Anterior cingulate cortex (tissue), 58 donors: Measurements from ENCODE around the gene DIRAS2.
A peak's percentile ranks its signal among the peaks of the same experiment; 100 is the strongest.

Experiments used
- DNase-seq, 58 donors: peaks; one replicate each; lab custom pipeline; 2025; lab: John Stamatoyannopoulos, UW

The DIRAS2 gene

DNA sequence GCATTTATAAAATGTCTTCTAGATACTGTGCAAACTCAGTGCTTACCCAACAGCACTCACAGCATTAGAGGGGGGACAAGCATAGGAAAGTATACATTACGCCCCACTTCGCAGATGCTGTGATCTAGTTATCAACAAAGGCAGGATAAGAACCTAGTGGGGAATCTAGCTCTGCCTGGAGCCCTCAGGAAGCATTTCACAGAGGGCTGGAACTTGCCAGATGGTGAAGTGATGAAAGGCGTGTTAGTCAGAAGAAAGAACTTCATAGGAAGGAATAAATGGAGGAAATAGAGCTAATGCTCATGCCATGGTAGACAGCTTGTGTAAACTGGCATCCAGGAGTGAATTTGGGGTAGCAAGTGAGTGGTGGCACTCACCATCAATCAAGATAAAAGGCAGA is 25.8 kb downstream of the DIRAS2 start:
- DNase-seq: peak in 5 of 58 donors; percentile 4 to 18 (median 10)

DNA sequence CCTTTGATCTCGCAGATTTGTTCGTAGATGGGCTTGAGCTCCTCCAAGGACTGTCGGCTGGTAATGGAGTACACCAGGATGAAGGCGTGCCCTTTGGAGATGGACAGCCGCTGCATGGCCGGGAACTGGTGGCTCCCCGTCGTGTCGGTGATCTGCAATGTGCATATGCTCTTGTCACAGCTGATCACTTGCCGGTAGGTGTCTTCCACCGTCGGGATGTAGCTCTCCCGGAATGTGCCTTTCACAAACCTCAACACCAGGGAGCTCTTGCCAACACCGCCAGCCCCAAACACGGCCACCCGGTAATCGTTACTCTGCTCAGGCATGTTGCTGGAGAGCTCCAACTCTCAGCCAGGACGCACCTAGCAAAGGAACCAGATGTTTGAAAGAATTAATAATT is 29.1 kb downstream of the DIRAS2 start:
- no peak for DNase-seq

GRCh38 chr9:90612957-90613356 is 29.7 kb downstream of the DIRAS2 start:
- DNase-seq: peak in 5 of 58 donors; percentile 4 to 19 (median 10)

DNA sequence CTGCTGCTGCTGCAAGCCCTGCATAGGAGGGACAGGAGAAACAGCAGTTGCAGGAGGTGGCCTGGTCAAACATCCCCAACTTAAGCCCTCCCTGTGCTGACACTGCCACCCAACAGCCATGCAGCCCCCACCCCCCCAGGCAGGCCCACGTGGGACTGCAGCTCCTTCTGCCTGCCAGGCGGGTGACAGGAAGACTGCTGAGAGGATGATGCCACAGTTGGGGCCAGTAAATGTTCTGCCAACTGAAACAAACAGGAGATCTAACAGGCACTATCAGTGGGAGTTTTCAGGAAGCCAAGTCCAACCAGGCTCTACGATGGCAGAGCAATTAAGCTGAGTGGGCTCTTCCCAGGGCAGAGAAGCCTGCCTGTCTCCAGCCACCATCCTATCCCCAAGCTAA is 31.1 kb downstream of the DIRAS2 start:
- peak in 18 of 58 donors; percentile 9 to 68 (median 24) for DNase-seq

GRCh38 chr9:90611121-90611520 is 31.5 kb downstream of the DIRAS2 start:
- DNase-seq: peak in 5 of 58 donors; percentile 27 to 60 (median 55)

GRCh38 chr9:90607701-90608516 is 34.7 kb downstream of the DIRAS2 start:
- DNase-seq: no peak

GRCh38 chr9:90600029-90600428 is 42.6 kb downstream of the DIRAS2 start:
- no peak for DNase-seq

- DNase-seq: no peak
Observed at GRCh38 chr9:90598191-90598590, 44.4 kb downstream of the DIRAS2 start.

- DNase-seq: no peak
Observed at GRCh38 chr9:90593646-90594045, 49.0 kb downstream of the DIRAS2 start.

- DNase-seq: no peak
Observed at GRCh38 chr9:90580576-90580975, 62.0 kb downstream of the DIRAS2 start.

GRCh38 chr9:90579181-90579580 is 63.4 kb downstream of the DIRAS2 start:
- no peak for DNase-seq

GRCh38 chr9:90578126-90578815 is 64.4 kb downstream of the DIRAS2 start:
- DNase-seq: no peak

DNA sequence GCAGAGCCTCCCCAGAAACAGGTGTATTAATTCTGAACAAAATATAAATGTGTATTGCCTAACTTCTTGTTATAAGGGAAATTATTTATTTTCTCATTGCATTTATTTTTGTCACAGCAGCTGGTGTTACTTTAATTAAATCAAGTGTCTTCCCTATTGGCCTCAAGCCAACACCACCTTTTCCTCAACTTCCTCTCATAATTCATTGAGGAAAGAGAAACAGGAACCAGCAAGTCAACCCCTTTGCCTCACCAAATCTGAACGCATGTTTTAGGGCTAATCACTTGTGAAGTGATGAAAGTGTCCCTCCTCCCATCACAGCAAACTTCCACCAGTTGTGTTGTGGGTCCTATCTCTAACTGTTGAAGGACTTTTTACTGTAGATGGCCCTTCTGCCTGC is 73.1 kb downstream of the DIRAS2 start:
- DNase-seq: no peak

- no peak for DNase-seq
Observed at GRCh38 chr9:90568667-90569066, 74.0 kb downstream of the DIRAS2 start.

DNA sequence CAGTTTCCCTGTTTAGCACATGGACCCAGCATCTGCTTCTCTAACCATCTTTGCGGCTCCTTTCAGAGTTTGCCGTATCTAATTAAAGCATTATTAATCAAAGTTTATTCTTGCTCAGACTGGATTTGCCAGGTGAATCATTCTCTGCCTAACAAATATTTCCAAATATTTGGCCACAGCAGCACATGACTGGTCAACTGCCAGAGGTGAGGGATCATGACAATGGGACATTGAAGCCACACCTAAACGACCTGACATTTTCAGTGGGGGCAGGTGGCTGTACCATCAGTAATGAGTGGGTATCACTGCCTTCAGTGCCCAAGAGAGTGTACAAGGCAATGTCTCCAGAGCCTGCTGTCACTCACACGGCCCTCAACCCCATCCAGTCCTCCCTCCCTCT is 80.4 kb downstream of the DIRAS2 start:
- DNase-seq: no peak
